AG08396 (cell line): ENCODE data around the gene LRFN2.
A peak's percentile ranks its signal among the peaks of the same experiment; 100 is the strongest.

Source experiments
- DNase-seq: peaks from one replicate; pipeline ENCODE4 v3.0.0; 2012; ENCODE audit warnings: low spot score, mixed read lengths

Gene LRFN2

GRCh38 chr6:40543776-40544175, 43.4 kb downstream of the LRFN2 start:
- DNase-seq = no peak

DNA sequence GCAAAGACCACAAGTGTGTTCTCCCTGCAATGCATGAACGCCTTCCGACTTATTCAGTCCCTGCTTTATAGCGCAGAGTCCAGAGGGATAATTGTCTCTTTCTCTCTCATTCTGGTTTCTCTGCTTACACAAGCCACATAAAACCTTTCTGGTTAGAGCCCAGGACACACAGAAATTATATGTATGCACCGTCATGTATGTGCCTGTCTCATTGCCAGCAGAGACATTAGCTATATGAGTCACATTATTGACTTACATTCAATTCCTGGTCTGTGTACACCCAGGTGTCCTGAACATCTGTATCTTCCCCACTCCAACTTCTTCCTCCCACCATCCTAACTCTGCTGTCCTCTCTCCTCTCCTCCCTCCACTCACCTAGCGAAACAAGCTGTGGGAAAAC, 44.0 kb downstream of the LRFN2 start:
- DNase-seq = no peak

GRCh38 chr6:40542175-40542764, 44.9 kb downstream of the LRFN2 start:
- no peak for DNase-seq

DNA sequence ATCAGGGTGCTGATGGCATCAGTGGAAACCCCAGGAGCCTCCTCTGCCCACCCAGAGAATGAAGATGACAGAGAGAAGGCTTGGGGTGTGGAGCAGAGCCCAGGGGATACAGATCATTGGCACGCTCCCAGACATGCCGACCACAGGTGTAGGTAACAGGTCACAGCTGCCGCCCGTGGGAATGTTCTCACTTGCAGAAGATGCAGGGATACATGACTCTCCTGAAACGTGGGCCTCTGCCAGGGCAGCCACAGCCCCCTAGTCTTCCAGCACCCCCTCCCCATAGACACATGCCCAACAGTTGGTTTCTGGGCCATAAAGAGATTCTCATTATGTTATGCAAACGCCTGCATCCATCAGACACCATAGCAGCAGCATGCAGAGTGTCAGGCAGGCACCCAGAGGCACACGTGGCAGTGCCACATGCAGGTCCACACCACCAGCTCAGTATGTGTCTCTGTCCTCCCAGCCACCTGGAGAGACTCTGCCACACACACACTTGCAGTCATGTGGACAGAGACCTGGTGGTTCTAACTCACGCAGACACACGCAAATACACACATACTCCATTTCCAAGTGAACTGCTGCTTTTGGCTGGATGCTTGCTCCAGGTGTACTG, 45.5 kb downstream of the LRFN2 start:
- DNase-seq = no peak

GRCh38 chr6:40540790-40541189, 46.4 kb downstream of the LRFN2 start:
- no peak for DNase-seq

DNA sequence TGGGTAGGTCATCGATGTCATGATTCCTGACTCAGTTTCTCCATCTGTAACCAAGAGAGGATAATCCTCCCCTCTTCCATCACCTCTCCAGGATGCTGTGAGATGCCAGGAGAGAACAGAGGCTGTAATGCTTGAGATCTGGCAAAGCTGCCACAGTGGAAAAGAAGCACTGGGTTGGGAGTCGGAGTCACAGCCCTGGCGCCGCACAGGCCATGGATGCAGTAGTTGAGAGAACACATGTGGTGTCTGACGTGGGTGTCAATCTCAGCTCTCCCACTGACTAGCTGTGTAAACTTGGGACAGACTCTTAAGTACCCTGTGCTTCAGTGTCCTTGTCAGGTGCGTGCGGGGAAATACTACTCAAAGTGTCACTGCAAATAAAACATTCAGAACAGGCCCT, 47.3 kb downstream of the LRFN2 start:
- no peak for DNase-seq

DNA sequence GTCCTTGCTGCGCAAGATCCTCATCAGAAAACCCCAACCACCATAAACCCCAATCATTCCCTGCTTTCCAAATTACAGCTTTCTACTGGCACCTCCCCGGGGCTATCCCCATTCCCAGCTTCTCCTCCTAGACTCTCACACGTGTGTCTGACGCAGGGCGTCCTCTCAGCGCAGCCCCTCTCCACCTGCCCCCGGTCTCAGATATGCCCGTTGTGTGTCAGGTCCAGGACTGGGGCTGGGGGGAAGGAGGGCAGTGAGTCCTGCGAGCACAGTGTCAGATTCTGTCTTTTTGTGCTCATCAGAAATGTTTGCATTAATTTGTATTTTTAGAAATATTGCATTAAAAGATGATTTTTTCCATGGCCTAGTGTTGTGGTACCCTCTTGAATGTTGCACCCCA, 48.6 kb downstream of the LRFN2 start:
- DNase-seq = no peak

GRCh38 chr6:40537446-40537845, 49.7 kb downstream of the LRFN2 start:
- DNase-seq = no peak

- DNase-seq = peak; percentile 13
Observed at GRCh38 chr6:40536442-40536841, 50.7 kb downstream of the LRFN2 start.

DNA sequence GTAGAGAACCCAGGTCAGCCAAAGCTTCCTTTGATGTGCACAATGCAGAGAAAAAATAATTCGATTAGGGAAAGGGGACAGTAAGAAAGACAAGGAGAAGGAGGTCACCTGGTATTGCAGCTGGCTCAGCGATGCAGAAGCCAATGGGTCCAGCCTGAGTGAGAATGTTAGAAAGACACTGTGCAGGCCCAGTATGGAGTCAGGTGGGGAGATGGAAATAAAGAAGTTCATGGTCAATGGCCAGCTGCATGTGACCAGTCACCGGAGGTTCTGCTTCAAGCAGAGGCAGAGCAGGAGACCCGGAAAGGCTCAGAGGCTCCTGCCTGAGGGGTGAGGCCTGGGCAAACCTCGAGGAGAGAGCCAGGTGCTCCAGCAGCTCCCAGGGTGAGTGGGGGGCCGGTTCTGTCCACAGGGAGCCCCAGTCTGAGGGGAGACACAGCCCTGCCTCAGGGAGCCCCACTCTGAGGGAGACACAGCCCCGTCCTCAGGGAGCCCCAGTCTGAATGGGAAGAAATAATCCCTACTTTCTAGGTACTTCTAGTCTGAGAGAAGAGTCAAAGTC, 51.3 kb downstream of the LRFN2 start:
- no peak for DNase-seq

GRCh38 chr6:40535110-40535818, 51.9 kb downstream of the LRFN2 start:
- DNase-seq = no peak

- no peak for DNase-seq
Observed at GRCh38 chr6:40532349-40533000, 54.7 kb downstream of the LRFN2 start.

GRCh38 chr6:40529919-40530318, 57.2 kb downstream of the LRFN2 start:
- no peak for DNase-seq

DNA sequence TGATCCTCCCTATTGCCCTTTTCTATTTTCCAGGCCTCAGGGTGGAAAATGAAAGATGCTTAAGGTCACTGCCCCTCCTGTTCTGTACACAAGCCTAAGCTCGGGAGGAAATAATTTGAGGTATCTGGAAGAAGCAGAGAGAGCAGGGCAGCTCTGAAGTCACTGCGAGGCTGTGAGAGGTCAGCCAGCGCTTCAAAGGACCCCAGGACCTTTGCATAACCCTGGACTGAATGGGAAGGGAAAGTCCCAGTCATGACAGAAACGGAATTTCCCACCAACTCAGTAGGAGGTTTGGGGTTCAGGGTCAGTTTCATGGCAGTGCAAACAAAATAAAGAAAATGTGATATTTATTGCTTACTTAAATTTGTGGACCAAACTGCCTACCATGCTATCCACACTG, 58.1 kb downstream of the LRFN2 start:
- no peak for DNase-seq

DNA sequence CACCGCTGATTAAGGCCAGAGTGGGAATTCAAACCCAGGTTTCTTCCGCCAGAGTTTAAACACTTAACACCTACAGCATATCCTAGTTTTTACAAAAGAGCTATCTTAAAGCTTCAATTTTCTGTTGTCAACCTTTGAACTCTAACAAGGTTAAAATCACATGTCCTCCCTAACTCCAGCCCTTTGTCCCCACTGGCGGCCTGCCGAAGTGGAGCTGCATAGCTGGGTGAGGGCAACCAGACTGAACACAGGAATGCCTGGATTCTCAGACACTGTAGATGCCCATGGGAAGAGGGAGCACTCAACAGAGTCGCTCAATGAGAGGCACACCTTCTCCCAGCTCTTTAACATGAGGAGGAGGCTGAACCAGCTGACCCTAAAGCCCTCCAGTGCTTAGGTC, 59.1 kb downstream of the LRFN2 start:
- DNase-seq = no peak

DNA sequence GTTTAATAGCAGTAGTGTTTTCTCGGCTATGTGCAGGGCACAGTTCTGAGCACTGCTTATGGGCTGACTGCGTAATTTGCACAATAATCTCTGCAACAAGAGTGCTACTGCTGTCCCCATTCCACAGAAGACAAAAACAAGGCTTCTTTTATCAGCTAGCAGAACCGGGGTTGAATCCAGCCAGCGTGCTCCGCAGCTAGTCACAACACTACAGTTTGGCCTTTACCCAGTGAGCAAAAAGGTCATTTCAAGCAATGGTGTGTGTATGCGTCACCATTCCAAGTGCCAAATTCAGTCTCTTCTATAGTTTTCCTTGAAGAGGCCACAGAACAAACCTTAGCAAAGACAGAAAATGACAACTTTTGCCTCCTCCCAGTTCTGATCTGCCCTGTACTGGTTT, 61.1 kb downstream of the LRFN2 start:
- no peak for DNase-seq

GRCh38 chr6:40524797-40525585, 62.2 kb downstream of the LRFN2 start:
- no peak for DNase-seq

DNA sequence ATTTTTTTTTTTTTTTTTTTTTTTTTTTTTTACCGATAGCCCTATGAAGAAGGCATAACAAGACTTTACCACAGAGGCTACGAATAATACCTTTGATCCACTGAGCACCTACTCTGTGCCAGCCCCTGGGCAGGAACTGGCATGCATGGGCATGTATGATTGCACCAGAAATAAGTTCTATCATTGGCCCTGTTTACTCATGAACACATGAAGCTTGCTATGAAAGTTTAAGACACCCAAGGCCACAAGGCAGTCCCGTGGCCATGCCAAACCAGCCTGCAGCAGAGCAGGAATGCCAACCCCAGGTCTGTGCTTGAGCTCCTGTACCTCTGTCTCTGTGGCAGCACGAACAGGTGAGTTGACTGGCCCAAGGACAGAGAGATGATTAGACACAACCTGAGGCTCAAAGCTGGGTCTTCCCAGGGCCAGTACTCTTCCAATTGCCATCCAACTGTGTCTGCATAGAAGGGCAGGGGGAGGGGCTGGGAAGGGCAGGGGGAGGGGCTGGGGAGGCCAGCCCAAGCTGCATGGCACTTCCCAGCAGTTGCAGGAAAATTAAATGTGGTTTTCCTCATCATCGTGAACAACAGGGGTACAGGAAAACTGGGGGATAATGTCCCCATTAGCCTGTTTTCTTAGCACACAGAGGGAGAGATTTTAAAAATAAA, 63.5 kb downstream of the LRFN2 start:
- no peak for DNase-seq

GRCh38 chr6:40521496-40521895, 65.7 kb downstream of the LRFN2 start:
- no peak for DNase-seq

DNA sequence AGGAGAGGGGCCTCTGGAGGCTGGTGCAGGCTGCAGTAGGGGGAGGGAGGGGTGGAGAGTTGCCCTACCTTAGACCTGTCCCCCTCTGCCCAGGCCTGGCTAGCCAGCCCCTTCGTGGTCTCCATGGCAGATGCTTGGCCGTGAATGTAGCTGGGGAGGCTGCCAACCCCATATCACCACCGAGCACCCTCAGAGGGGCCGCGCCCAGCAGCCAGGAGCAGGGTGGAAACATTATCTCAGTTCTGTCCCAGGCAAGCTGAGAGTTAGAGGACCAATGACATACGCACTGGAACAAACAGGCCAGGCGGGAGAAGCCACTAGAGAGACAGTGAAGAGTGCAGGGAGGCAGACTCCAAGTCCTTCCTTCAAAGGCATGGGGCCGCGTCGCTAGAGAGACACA, 66.5 kb downstream of the LRFN2 start:
- no peak for DNase-seq

- no peak for DNase-seq
Observed at GRCh38 chr6:40520084-40520483, 67.1 kb downstream of the LRFN2 start.
